Mesenchymal stem cell (in vitro differentiated cells and primary cell): ENCODE measurements around the gene FNTB.

Source experiments
- DNase-seq: peaks from one replicate; pipeline ENCODE4 v3.0.0-alpha.2; 2013
- H2AFZ ChIP-seq: one replicate; pipeline ENCODE4 v1.6.1; 2013; ENCODE audit warnings: low read depth, mild to moderate bottlenecking, control low read depth, inconsistent platforms, low read length, moderate library complexity
- H2AK5ac ChIP-seq: 2 replicates; pipeline ENCODE4 v1.6.1; 2013; ENCODE audit warnings: low read length, moderate library complexity, mild to moderate bottlenecking, inconsistent platforms; ENCODE audit not compliant: severe bottlenecking
- H2BK120ac ChIP-seq: one replicate; pipeline ENCODE4 v1.6.1; 2013; ENCODE audit warnings: low read depth, mild to moderate bottlenecking, inconsistent platforms, low read length, moderate library complexity
- H2BK12ac ChIP-seq, 2 experiments: one replicate each; pipeline ENCODE4 v1.6.1; 2013; ENCODE audit warnings: inconsistent platforms in 2 of 2, low read length in 2 of 2, mild to moderate bottlenecking in 2 of 2, moderate library complexity in 2 of 2, control low read depth in 1 of 2
- H2BK15ac ChIP-seq: one replicate; pipeline ENCODE4 v1.6.1; 2013; ENCODE audit warnings: mild to moderate bottlenecking, low read depth, inconsistent platforms; ENCODE audit not compliant: poor library complexity, severe bottlenecking
- H2BK5ac ChIP-seq: 2 replicates; pipeline ENCODE4 v1.6.1; 2013; ENCODE audit warnings: low read depth, mild to moderate bottlenecking, low read length, control low read depth, inconsistent platforms; ENCODE audit not compliant: poor library complexity, severe bottlenecking
- H3K14ac ChIP-seq, 2 experiments: one replicate each; pipeline ENCODE4 v1.6.1; 2013; ENCODE audit warnings: inconsistent platforms in 2 of 2, low read length in 2 of 2, control low read depth in 1 of 2, mild to moderate bottlenecking in 1 of 2, moderate library complexity in 1 of 2
- H3K18ac ChIP-seq, 2 experiments: one replicate each; pipeline ENCODE4 v1.6.1; 2013; ENCODE audit warnings: inconsistent platforms in 2 of 2, low read length in 2 of 2, control low read depth in 1 of 2, low read depth in 1 of 2, mild to moderate bottlenecking in 1 of 2
- H3K23ac ChIP-seq, 2 experiments: one replicate each; pipeline ENCODE4 v1.6.1; 2013; ENCODE audit warnings: inconsistent platforms in 2 of 2, low read length in 2 of 2, mild to moderate bottlenecking in 2 of 2, moderate library complexity in 2 of 2, control low read depth in 1 of 2
- H3K27ac ChIP-seq: 2 replicates; pipeline ENCODE4 v1.5.1; 2013; ENCODE audit warnings: mild to moderate bottlenecking, moderate library complexity, low read length, control low read depth, inconsistent platforms; ENCODE audit not compliant: poor library complexity, severe bottlenecking
- H3K27me3 ChIP-seq, 2 experiments: 2 replicates each; pipeline versions ENCODE4 v1.6.1 to v1.7.0; 2013; ENCODE audit warnings: low read length in 2 of 2, mild to moderate bottlenecking in 2 of 2, moderate library complexity in 2 of 2, control low read depth in 1 of 2, inconsistent platforms in 1 of 2; ENCODE audit not compliant: control insufficient read depth in 1 of 2, insufficient read depth in 1 of 2
- H3K36me3 ChIP-seq, 2 experiments: 2 replicates each; pipeline versions ENCODE4 v1.6.1 to v1.7.0; 2013; ENCODE audit warnings: low read length in 2 of 2, control low read depth in 1 of 2, inconsistent platforms in 1 of 2, low read depth in 1 of 2, mild to moderate bottlenecking in 1 of 2; ENCODE audit not compliant: insufficient read depth in 2 of 2, control insufficient read depth in 1 of 2
- H3K4ac ChIP-seq, 2 experiments: one replicate each; pipeline ENCODE4 v1.6.1; 2013; ENCODE audit warnings: inconsistent platforms in 2 of 2, low read length in 2 of 2, mild to moderate bottlenecking in 2 of 2, moderate library complexity in 2 of 2, control low read depth in 1 of 2, low read depth in 1 of 2
- H3K4me1 ChIP-seq: 2 replicates; pipeline ENCODE4 v1.6.1; 2013; ENCODE audit warnings: low read depth, low read length, control low read depth; ENCODE audit not compliant: control insufficient read depth, insufficient read depth
- H3K4me2 ChIP-seq: 2 replicates; pipeline ENCODE4 v1.6.1; 2013; ENCODE audit warnings: low read length, mild to moderate bottlenecking, inconsistent platforms; ENCODE audit not compliant: poor library complexity, severe bottlenecking
- H3K4me3 ChIP-seq, 2 experiments: 2 replicates each; pipeline versions ENCODE4 v1.5.1 to v1.7.0; 2013; ENCODE audit warnings: low read length in 2 of 2, mild to moderate bottlenecking in 2 of 2, control low read depth in 1 of 2, low read depth in 1 of 2; ENCODE audit not compliant: insufficient read depth in 1 of 2
- H3K79me1 ChIP-seq: replicated peaks from 2 replicates; pipeline ENCODE4 v1.6.1; 2013; ENCODE audit warnings: mild to moderate bottlenecking, control low read depth, low read length, inconsistent platforms; ENCODE audit not compliant: poor library complexity, severe bottlenecking
- H3K9ac ChIP-seq: 2 replicates; pipeline ENCODE4 v1.7.0; 2013; ENCODE audit warnings: mild to moderate bottlenecking, low read length, moderate library complexity
- H3K9me3 ChIP-seq: 2 replicates; pipeline ENCODE4 v1.7.0; 2013; ENCODE audit warnings: mild to moderate bottlenecking, low read length; ENCODE audit not compliant: control insufficient read depth
- H4K8ac ChIP-seq: one replicate; pipeline ENCODE4 v1.6.1; 2013; ENCODE audit warnings: inconsistent platforms, mild to moderate bottlenecking, low read length, moderate library complexity
- H4K91ac ChIP-seq: one replicate; pipeline ENCODE4 v1.6.1; 2013; ENCODE audit warnings: mild to moderate bottlenecking, low read length, inconsistent platforms
- WGBS: methylation state at CpG from one replicate; pipeline ENCODE4 v1.1.7; 2013; ENCODE audit warnings: mixed read lengths; 5-methylcytosine and 5-hydroxymethylcytosine counted together

The FNTB gene

GRCh38 chr14:65100922-65101541, 114.3 kb downstream of the FNTB start:
- H3K18ac ChIP-seq = no peak overlapping the region
- no peak overlapping the region for H2AK5ac ChIP-seq
- no peaks in the 10 kb centered on the region for H3K27me3 ChIP-seq
- H2BK12ac ChIP-seq = no peak overlapping the region
- peak overlapping the region; percentile 93 for H3K9ac ChIP-seq
- H2BK15ac ChIP-seq = no peak overlapping the region
- WGBS = 82% methylated on average over 4 of the region's 6 CpGs
- H2BK5ac ChIP-seq = no peak overlapping the region
- no peak overlapping the region for H4K91ac ChIP-seq
- no peak overlapping the region for H2AFZ ChIP-seq
- H3K4me3 ChIP-seq = peak overlapping the region in 1 of 2 experiments; percentile 85
- DNase-seq = peak; percentile 15
- no peak overlapping the region for H2BK120ac ChIP-seq
- H4K8ac ChIP-seq = no peak overlapping the region
- H3K4me2 ChIP-seq = peak overlapping the region; percentile 77
- no peaks in the 10 kb centered on the region for H3K9me3 ChIP-seq
- H3K27ac ChIP-seq = no peak overlapping the region
- peaks cover 2% of the 10 kb centered on the region for H3K4me1 ChIP-seq
- peaks cover 0 to 24% of the 10 kb centered on the region in 2 experiments for H3K36me3 ChIP-seq
- peak overlapping the region in 1 of 2 experiments; percentile 26 for H3K23ac ChIP-seq
- no peak overlapping the region for H3K4ac ChIP-seq
- H3K14ac ChIP-seq = peak overlapping the region in 1 of 2 experiments; percentile 22
- peaks cover 6% of the 10 kb centered on the region for H3K79me1 ChIP-seq

- H3K14ac ChIP-seq = peak overlapping the region in 1 of 2 experiments; percentile 35
- WGBS = under 1% methylated on average over 28 of the region's 66 CpGs
- H3K9ac ChIP-seq = peak overlapping the region; percentile 93
- H2BK120ac ChIP-seq = peak overlapping the region; percentile 64
- H3K4me1 ChIP-seq = peaks cover 2% of the 10 kb centered on the region
- H2BK12ac ChIP-seq = no peak overlapping the region
- peak overlapping the region in 1 of 2 experiments; percentile 73 for H3K4ac ChIP-seq
- DNase-seq = peak; percentile 32
- H3K9me3 ChIP-seq = no peaks in the 10 kb centered on the region
- peaks cover 4% of the 10 kb centered on the region for H3K79me1 ChIP-seq
- peak overlapping the region; percentile 70 for H3K4me2 ChIP-seq
- peak overlapping the region in 1 of 2 experiments; percentile 87 for H3K18ac ChIP-seq
- H2AK5ac ChIP-seq = no peak overlapping the region
- H3K36me3 ChIP-seq = peaks cover 0 to 21% of the 10 kb centered on the region in 2 experiments
- peak overlapping the region in 1 of 2 experiments; percentile 89 for H3K23ac ChIP-seq
- peak overlapping the region; percentile 18 for H2AFZ ChIP-seq
- peak overlapping the region; percentile 38 for H3K27ac ChIP-seq
- peak overlapping the region; percentile 85 to 87 for H3K4me3 ChIP-seq
- H4K91ac ChIP-seq = no peak overlapping the region
- H2BK5ac ChIP-seq = peak overlapping the region; percentile 14
- peak overlapping the region; percentile 44 for H2BK15ac ChIP-seq
- H4K8ac ChIP-seq = peak overlapping the region; percentile 19
- H3K27me3 ChIP-seq = no peaks in the 10 kb centered on the region
These were observed 115.1 kb downstream of the FNTB start for GRCh38 chr14:65101631-65102440.

DNA sequence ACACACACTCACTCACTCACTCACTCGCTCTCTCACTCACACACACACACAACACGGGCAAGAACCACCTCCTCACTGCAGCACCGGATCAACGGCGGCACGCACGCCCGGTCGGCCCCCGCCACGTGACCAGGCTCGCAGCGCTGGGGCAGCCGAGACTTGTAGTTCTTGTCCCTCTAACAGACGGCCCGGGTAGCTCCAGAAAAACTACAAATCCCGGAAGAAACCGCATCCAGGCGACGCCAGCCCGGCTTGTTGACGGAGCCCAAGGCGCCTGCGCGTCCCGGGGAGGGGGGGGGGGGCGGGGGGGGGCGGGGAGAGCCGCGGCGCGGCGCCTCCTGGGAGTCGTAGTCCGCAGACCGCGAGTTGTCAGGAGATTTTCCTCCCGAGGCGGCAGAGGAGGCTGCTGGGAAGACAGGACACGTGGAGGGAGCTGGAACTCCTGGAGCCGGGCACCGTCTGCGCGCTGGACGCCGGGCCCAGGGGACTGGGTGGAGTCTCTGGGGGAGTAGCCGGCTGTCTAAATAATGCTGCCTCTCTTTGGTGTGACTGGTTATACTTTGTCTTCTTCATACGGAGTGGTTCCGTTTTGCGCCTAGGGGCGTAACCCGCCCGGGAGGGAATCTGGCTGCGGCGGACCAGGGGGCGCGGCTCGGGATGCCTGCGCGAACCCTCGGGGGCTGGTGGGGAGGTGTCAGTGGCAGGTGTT, 115.9 kb downstream of the FNTB start, which contains the start of gene MAX:
Gene MAX (minus strand): TSS at position 77 of the 709 bp plus-strand sequence. CDS start 178 bp downstream, outside the sequence.
- Histone ChIP-seq H3K36me3 (peaks cover 0 to 14% of the 10 kb centered on the region in 2 experiments), H3K27ac (peak within 1 kb of the TSS; percentile 64), H3K4me3 (peak within 1 kb of the TSS; percentile 87 to 90), H3K27me3 (no peaks in the 10 kb centered on the region), H3K23ac (peak within 1 kb of the TSS in 1 of 2 experiments; percentile 89), H3K14ac (peak within 1 kb of the TSS in 1 of 2 experiments; percentile 53), H2AK5ac (no peak within 1 kb of the TSS), H3K9me3 (no peaks in the 10 kb centered on the region), H3K18ac (peak within 1 kb of the TSS; percentile 64 to 87), H2BK15ac (peak within 1 kb of the TSS; percentile 44), H3K4me1 (peaks cover 2% of the 10 kb centered on the region), H2BK12ac (no peak within 1 kb of the TSS), H2BK120ac (peak within 1 kb of the TSS; percentile 64), H3K79me1 (peaks cover 4% of the 10 kb centered on the region), H3K9ac (peak within 1 kb of the TSS; percentile 93), H3K4ac (peak within 1 kb of the TSS in 1 of 2 experiments; percentile 82), H3K4me2 (peak within 1 kb of the TSS; percentile 90), H4K8ac (peak within 1 kb of the TSS; percentile 40), H2AFZ (peak within 1 kb of the TSS; percentile 33), H2BK5ac (peak within 1 kb of the TSS; percentile 14), H4K91ac (no peak within 1 kb of the TSS)
- WGBS = under 1% methylated on average over 42 of the region's 61 CpGs
- DNase-seq = peak; percentile 99
